PC-9 (cell line): Measurements from ENCODE around the gene ENTPD7. TPM values are rescaled to one million over a fixed set of nuclear protein-coding genes. Genes with fewer than 3 reads are reported as not detected.
A peak's percentile ranks its signal among the peaks of the same experiment; 100 is the strongest.

Source experiments
- BruUV-seq: library from RNA; stranded (reverse); fragments of 400-500 nt; replicated peaks from 2 replicates; lab custom pipeline; 2021; lab: Mats Ljungman, UMichigan
- CTCF ChIA-PET: fragments of 300-600 bp; sonication (Branson Sonifier 250); formaldehyde crosslinking; loops from one replicate; lab custom pipeline; 2022; ENCODE audit warnings: antibody characterized with exemption; lab: Charles Lee
- POLR2A ChIA-PET: fragments of 300-600 bp; sonication (Branson Sonifier 250); formaldehyde crosslinking; loops from one replicate; lab custom pipeline; 2022; ENCODE audit warnings: antibody characterized with exemption; ENCODE audit not compliant: unreplicated experiment; lab: Charles Lee
- DNase-seq, 2 experiments: peaks; one replicate each; pipeline versions ENCODE4 v3.0.0 to v3.0.0-alpha.2; 2015 to 2022; ENCODE audit warnings: mixed read lengths in 1 of 2
- H2AFZ ChIP-seq: fragments of 200-600 bp; sonication (generic); 2 replicates; pipeline ENCODE4 v1.8.1; 2017; ENCODE audit warnings: antibody characterized with exemption
- H3F3A ChIP-seq: fragments of 200-600 bp; sonication (generic); 2 replicates; pipeline ENCODE4 v1.8.1; 2017; ENCODE audit warnings: antibody characterized with exemption, mild to moderate bottlenecking, low read depth; ENCODE audit not compliant: insufficient read depth
- H3K27ac ChIP-seq: fragments of 200-600 bp; sonication (generic); 2 replicates; pipeline ENCODE4 v1.6.1; 2016; ENCODE audit warnings: mixed run types
- H3K27me3 ChIP-seq: fragments of 200-600 bp; sonication (generic); 2 replicates; pipeline ENCODE4 v1.6.1; 2016; ENCODE audit warnings: low read depth, mixed run types; ENCODE audit not compliant: insufficient read depth
- H3K36me3 ChIP-seq: fragments of 200-600 bp; sonication (generic); 2 replicates; pipeline ENCODE4 v1.6.1; 2016; ENCODE audit warnings: low read depth, mixed run types
- H3K4me1 ChIP-seq: fragments of 200-600 bp; sonication (generic); replicated peaks from 2 replicates; pipeline ENCODE4 v1.6.1; 2016; ENCODE audit warnings: mixed run types; ENCODE audit not compliant: insufficient read depth
- H3K4me2 ChIP-seq: fragments of 200-600 bp; sonication (generic); 2 replicates; pipeline ENCODE4 v1.6.1; 2017; ENCODE audit warnings: mixed run types
- H3K4me3 ChIP-seq: fragments of 200-600 bp; sonication (generic); 2 replicates; pipeline ENCODE4 v1.6.1; 2016; ENCODE audit warnings: mixed run types
- H3K79me2 ChIP-seq: fragments of 200-600 bp; sonication (generic); 2 replicates; pipeline ENCODE4 v1.6.1; 2017; ENCODE audit warnings: low read depth, mixed run types
- H3K9me2 ChIP-seq: fragments of 200-600 bp; sonication (generic); 2 replicates; pipeline ENCODE4 v1.8.1; 2017; ENCODE audit warnings: mild to moderate bottlenecking; ENCODE audit not compliant: insufficient read depth
- H3K9me3 ChIP-seq: fragments of 200-600 bp; sonication (generic); 2 replicates; pipeline ENCODE4 v1.8.1; 2016; ENCODE audit warnings: low read depth; ENCODE audit not compliant: insufficient read depth
- H4K20me1 ChIP-seq: fragments of 200-600 bp; sonication (generic); 2 replicates; pipeline ENCODE4 v1.8.1; 2017; ENCODE audit not compliant: insufficient read depth
- EZH2 ChIP-seq: fragments of 200-600 bp; sonication (generic); IDR thresholded peaks from 2 replicates; pipeline ENCODE4 v1.8.0; 2017; ENCODE audit warnings: antibody characterized with exemption, low read depth
- intact Hi-C: fragments of 100-400 bp; cut with micrococcal nuclease; formaldehyde crosslinking; loops from one replicate; pipeline ENCODE4 v1.10.0; 2022; ENCODE audit not compliant: unreplicated experiment
- total RNA-seq: library from RNA; stranded (reverse); gene quantifications from 2 replicates; pipeline ENCODE4 v1.2.3, GENCODE V29; 2021
- TF ChIP-seq, protein P1 (sequence below): fragments of 200-600 bp; sonication (generic); conservative IDR thresholded peaks from 2 replicates; pipeline ENCODE4 v1.6.1; 2017; ENCODE audit warnings: mixed run types, antibody characterized with exemption, mild to moderate bottlenecking, moderate library complexity

Gene ENTPD7
- total RNA-seq, 1 experiment from 2014 or later = 5.4 TPM

DNA sequence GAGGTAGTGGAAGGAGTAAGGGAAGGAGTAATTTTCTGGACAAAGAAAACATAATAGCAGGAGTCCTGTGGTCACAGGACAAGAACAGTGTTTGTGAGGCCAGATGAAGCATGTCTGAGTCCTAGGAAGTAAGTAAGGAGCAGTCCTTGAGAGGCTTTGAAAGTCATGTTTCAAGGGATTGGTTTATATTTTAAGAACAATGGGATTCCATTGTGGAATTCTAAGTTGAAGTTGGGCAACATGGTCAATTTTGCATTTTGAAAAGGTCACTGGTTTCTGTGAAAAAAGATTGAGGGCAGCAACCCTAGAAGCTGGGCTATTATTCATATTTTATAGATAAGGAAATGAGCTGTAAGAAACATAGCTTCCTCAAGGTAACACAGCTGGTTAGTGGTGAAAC, 28.3 kb upstream of the ENTPD7 start:
- TF ChIP-seq, protein P1, sequence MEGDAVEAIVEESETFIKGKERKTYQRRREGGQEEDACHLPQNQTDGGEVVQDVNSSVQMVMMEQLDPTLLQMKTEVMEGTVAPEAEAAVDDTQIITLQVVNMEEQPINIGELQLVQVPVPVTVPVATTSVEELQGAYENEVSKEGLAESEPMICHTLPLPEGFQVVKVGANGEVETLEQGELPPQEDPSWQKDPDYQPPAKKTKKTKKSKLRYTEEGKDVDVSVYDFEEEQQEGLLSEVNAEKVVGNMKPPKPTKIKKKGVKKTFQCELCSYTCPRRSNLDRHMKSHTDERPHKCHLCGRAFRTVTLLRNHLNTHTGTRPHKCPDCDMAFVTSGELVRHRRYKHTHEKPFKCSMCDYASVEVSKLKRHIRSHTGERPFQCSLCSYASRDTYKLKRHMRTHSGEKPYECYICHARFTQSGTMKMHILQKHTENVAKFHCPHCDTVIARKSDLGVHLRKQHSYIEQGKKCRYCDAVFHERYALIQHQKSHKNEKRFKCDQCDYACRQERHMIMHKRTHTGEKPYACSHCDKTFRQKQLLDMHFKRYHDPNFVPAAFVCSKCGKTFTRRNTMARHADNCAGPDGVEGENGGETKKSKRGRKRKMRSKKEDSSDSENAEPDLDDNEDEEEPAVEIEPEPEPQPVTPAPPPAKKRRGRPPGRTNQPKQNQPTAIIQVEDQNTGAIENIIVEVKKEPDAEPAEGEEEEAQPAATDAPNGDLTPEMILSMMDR = no peak
- CTCF ChIA-PET = interaction anchor here (0.6 to 0.7 kb wide), 3 partner anchors 33 to 83 kb away, joined by 3 read pairs; no protein-coding TSS in a partner anchor
- H3K4me1 ChIP-seq = no peaks in the 10 kb centered on the region
- no peaks in the 10 kb centered on the region for H3K36me3 ChIP-seq
- no peak overlapping the region for H3K4me2 ChIP-seq
- H4K20me1 ChIP-seq = no peaks in the 10 kb centered on the region
- H3K4me3 ChIP-seq = no peak overlapping the region
- H3K9me2 ChIP-seq = no peaks in the 10 kb centered on the region
- intact Hi-C loops = no loop called here
- H3K27me3 ChIP-seq = no peaks in the 10 kb centered on the region
- H3K27ac ChIP-seq = no peak overlapping the region
- peak in 1 of 2 experiments; percentile 43 for DNase-seq
- H3K9me3 ChIP-seq = no peaks in the 10 kb centered on the region
- no peaks in the 10 kb centered on the region for H3F3A ChIP-seq
- no peaks in the 10 kb centered on the region for H3K79me2 ChIP-seq
- no peak overlapping the region for H2AFZ ChIP-seq
- no TSS peak for BruUV-seq
- POLR2A ChIA-PET = no interaction called here

DNA sequence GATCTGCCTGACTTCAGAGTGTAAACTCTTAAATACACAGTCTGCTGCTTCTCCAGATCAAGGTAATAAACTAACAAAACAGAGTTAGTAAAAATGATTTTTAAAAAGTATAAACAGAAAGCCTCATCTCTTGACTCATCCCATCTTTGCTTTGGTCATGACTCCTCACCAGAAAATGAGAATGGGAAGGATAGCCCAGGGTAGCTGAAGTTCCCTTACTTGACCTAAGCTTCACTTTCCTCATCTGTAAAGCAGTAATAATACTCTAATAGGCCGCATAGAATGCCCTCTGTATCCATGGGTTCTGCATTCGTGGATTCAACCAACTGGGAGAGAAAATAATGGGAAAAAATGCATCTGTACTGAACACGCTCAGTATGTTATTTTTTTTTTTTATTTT, 27.8 kb upstream of the ENTPD7 start:
- POLR2A ChIA-PET = no interaction called here
- BruUV-seq = no TSS peak

DNA sequence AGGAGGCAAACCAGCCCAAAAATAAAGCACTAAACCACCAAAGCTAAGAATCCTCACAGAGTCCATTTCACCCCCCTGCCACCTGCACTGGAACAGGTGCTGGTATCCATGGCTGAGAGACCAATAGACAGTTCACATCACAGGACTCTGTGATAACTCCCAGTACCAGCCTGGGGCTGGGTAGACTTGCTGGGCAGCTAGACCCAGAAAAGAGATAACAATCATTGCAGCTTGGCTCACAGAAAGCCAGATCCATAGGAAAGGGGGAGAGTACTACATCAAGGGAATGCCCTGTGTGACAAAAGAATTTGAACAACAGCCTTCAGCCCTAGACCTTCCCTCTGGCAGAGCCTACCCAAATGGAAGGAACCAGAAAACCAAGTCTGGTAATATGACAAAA, 25.5 kb upstream of the ENTPD7 start:
- Histone ChIP-seq H3K36me3 (no peaks in the 10 kb centered on the region), H3K27ac (no peak overlapping the region), H3K4me1 (no peaks in the 10 kb centered on the region), H3K9me2 (no peaks in the 10 kb centered on the region), H3F3A (no peaks in the 10 kb centered on the region), H3K9me3 (no peaks in the 10 kb centered on the region), H2AFZ (no peak overlapping the region), H3K4me3 (no peak overlapping the region), H3K79me2 (no peaks in the 10 kb centered on the region), H3K27me3 (no peaks in the 10 kb centered on the region), H3K4me2 (no peak overlapping the region), H4K20me1 (no peaks in the 10 kb centered on the region)
- no peak for DNase-seq
- ChIA-PET POLR2A (interaction anchor here (0.5 kb wide), 1 partner anchor 26 kb away, joined by 4 read pairs; no protein-coding TSS in a partner anchor), CTCF (no interaction called here)
- TF ChIP-seq, protein P1 = no peak
- TF ChIP-seq EZH2 = no peak
- intact Hi-C loops = no loop called here
- BruUV-seq = no TSS peak

More for the DNA sequence above, 27.8 kb upstream of the ENTPD7 start:
- Histone ChIP-seq H3K27me3 (no peaks in the 10 kb centered on the region), H3K9me2 (no peaks in the 10 kb centered on the region), H3F3A (no peaks in the 10 kb centered on the region), H3K4me2 (no peak overlapping the region), H3K9me3 (no peaks in the 10 kb centered on the region), H2AFZ (no peak overlapping the region), H3K4me1 (no peaks in the 10 kb centered on the region), H4K20me1 (no peaks in the 10 kb centered on the region), H3K27ac (no peak overlapping the region), H3K36me3 (no peaks in the 10 kb centered on the region), H3K79me2 (no peaks in the 10 kb centered on the region), H3K4me3 (no peak overlapping the region)
- TF ChIP-seq, protein P1 = no peak
- no peak for TF ChIP-seq EZH2
- no peak for DNase-seq
- intact Hi-C loops = no loop called here
- CTCF ChIA-PET = interaction anchor here (0.6 to 0.7 kb wide), 2 partner anchors 33 to 69 kb away, joined by 3 read pairs; no protein-coding TSS in a partner anchor
